H1 (cell line): ENCODE data around the gene SHANK1. TPM values are rescaled to one million over a fixed set of nuclear protein-coding genes. Genes with fewer than 3 reads are reported as not detected.
A peak's percentile ranks its signal among the peaks of the same experiment; 100 is the strongest.
"Not testable (repeated sequence)": the region's sequence is repeated elsewhere in the genome, so short reads cannot be mapped to it uniquely, and the experiment has no call there.

Experiments used
- CTCF ChIA-PET: fragments of 300-600 bp; sonication (Branson Sonifier 250); formaldehyde crosslinking; loops from one replicate; lab custom pipeline; 2021; ENCODE audit not compliant: partially characterized antibody; lab: Charles Lee
- POLR2A ChIA-PET: fragments of 300-600 bp; sonication (Branson Sonifier 250); formaldehyde crosslinking; loops from one replicate; lab custom pipeline; 2021; ENCODE audit warnings: inconsistent platforms; ENCODE audit not compliant: partially characterized antibody; lab: Charles Lee
- DNase-seq, 2 experiments: peaks; one replicate each; pipeline versions ENCODE4 v3.0.0 to v3.0.0-alpha.2; 2010 to 2022; ENCODE audit warnings: low spot score in 2 of 2, low read depth in 1 of 2, mixed read lengths in 1 of 2
- FAIRE-seq: peaks from 2 replicates; lab custom pipeline; 2011; peaks lifted over from hg19 to GRCh38; lab: Jason Lieb, UNC
- H2AFZ ChIP-seq: 2 replicates; pipeline ENCODE4 v1.8.1; 2012; ENCODE audit warnings: low read length, inconsistent platforms
- H2AK5ac ChIP-seq: 2 replicates; pipeline ENCODE4 v1.6.1; 2013; ENCODE audit warnings: low read depth, low read length
- H2BK120ac ChIP-seq: replicated peaks from 2 replicates; pipeline ENCODE3; 2013; ENCODE audit warnings: low read depth, low read length, inconsistent platforms
- H2BK12ac ChIP-seq: 2 replicates; pipeline ENCODE4 v1.6.1; 2013; ENCODE audit warnings: low read depth, low read length
- H2BK15ac ChIP-seq: 2 replicates; pipeline ENCODE4 v1.6.1; 2013; ENCODE audit warnings: low read length
- H2BK20ac ChIP-seq: 2 replicates; pipeline ENCODE4 v1.6.1; 2013; ENCODE audit warnings: low read length
- H2BK5ac ChIP-seq: 2 replicates; pipeline ENCODE4 v1.6.1; 2013; ENCODE audit warnings: low read depth, low read length
- H3K14ac ChIP-seq: 2 replicates; pipeline ENCODE4 v1.6.1; 2013; ENCODE audit warnings: inconsistent platforms; ENCODE audit not compliant: insufficient read length
- H3K18ac ChIP-seq: 2 replicates; pipeline ENCODE4 v1.6.1; 2013; ENCODE audit warnings: low read length; ENCODE audit errors: extremely low read depth
- H3K23ac ChIP-seq: 2 replicates; pipeline ENCODE4 v1.6.1; 2013; ENCODE audit warnings: inconsistent platforms; ENCODE audit not compliant: insufficient read length
- H3K23me2 ChIP-seq: 2 replicates; pipeline ENCODE4 v1.6.1; 2013; ENCODE audit warnings: low read depth, low read length
- H3K27ac ChIP-seq: 2 replicates; pipeline ENCODE4 v1.6.1; 2011; ENCODE audit warnings: low read depth, low read length, inconsistent platforms
- H3K27me3 ChIP-seq, 4 experiments: replicated peaks in 1 of 4; 1 replicate in 1 of 4; 2 replicates in 3 of 4; pipeline versions ENCODE4 v1.6.1 to v1.8.1; 2011 to 2013; ENCODE audit warnings: low read length in 3 of 4, mild to moderate bottlenecking in 3 of 4, inconsistent platforms in 2 of 4, mixed read lengths in 2 of 4, moderate library complexity in 1 of 4; ENCODE audit not compliant: control insufficient read depth in 3 of 4, insufficient read depth in 3 of 4; ENCODE audit errors: extremely low read depth in 1 of 4
- H3K36me3 ChIP-seq, 4 experiments: 2 replicates each; pipeline versions ENCODE4 v1.6.1 to v1.8.1; 2011 to 2013; ENCODE audit warnings: mild to moderate bottlenecking in 4 of 4, low read length in 3 of 4, moderate library complexity in 2 of 4, control low read depth in 1 of 4, inconsistent platforms in 1 of 4; ENCODE audit not compliant: insufficient read depth in 4 of 4, control insufficient read depth in 2 of 4
- H3K4ac ChIP-seq: replicated peaks from 2 replicates; pipeline ENCODE3; 2013; ENCODE audit warnings: low read length, low read depth, mixed read lengths, inconsistent platforms; ENCODE audit not compliant: insufficient read length
- H3K4me1 ChIP-seq, 4 experiments: replicated peaks in 1 of 4; 1 replicate in 1 of 4; 2 replicates in 3 of 4; pipeline versions ENCODE4 v1.6.1 to v1.8.1; 2011 to 2013; ENCODE audit warnings: low read length in 3 of 4, inconsistent platforms in 2 of 4, mixed read lengths in 1 of 4; ENCODE audit not compliant: insufficient read depth in 4 of 4, control insufficient read depth in 3 of 4
- H3K4me2 ChIP-seq, 2 experiments: 2 replicates each; pipeline versions ENCODE4 v1.6.1 to v1.8.1; 2011 to 2013; ENCODE audit warnings: low read depth in 2 of 2, low read length in 2 of 2, control low read depth in 1 of 2, inconsistent platforms in 1 of 2, mild to moderate bottlenecking in 1 of 2; ENCODE audit not compliant: insufficient read depth in 1 of 2
- H3K4me3 ChIP-seq, 4 experiments: fragments of 200-600, 300-600 bp in 1 of 4; sonication (generic), shearing (Covaris generic), sonication (Bioruptor Twin) in 1 of 4; 2 replicates each; pipeline versions ENCODE4 v1.5.1 to v1.8.1; 2011 to 2016; ENCODE audit warnings: low read length in 4 of 4, low read depth in 3 of 4, control low read depth in 2 of 4, inconsistent platforms in 2 of 4, mild to moderate bottlenecking in 2 of 4, mixed read lengths in 1 of 4, moderate library complexity in 1 of 4; ENCODE audit not compliant: insufficient read depth in 2 of 4; ENCODE audit errors: extremely low read depth in 1 of 4
- H3K56ac ChIP-seq: replicated peaks from 2 replicates; pipeline ENCODE3; 2013; ENCODE audit warnings: low read depth, mild to moderate bottlenecking, mixed read lengths, low read length, inconsistent platforms; ENCODE audit not compliant: insufficient read length
- H3K79me1 ChIP-seq: 2 replicates; pipeline ENCODE4 v1.6.1; 2013; ENCODE audit warnings: low read depth, low read length, control low read depth
- H3K79me2 ChIP-seq, 2 experiments: 2 replicates each; pipeline versions ENCODE4 v1.6.1 to v1.8.1; 2012 to 2013; ENCODE audit warnings: low read length in 2 of 2, mild to moderate bottlenecking in 2 of 2, inconsistent platforms in 1 of 2; ENCODE audit not compliant: insufficient read depth in 2 of 2, control insufficient read depth in 1 of 2
- H3K9ac ChIP-seq, 4 experiments: replicated peaks in 1 of 4; 1 replicate in 1 of 4; 2 replicates in 3 of 4; pipeline versions ENCODE4 v1.6.1 to v1.8.1; 2011 to 2013; ENCODE audit warnings: low read depth in 3 of 4, low read length in 3 of 4, control low read depth in 2 of 4, mild to moderate bottlenecking in 2 of 4, moderate library complexity in 2 of 4, inconsistent platforms in 1 of 4; ENCODE audit errors: extremely low read depth in 1 of 4
- H3K9me3 ChIP-seq, 2 experiments: 2 replicates each; pipeline versions ENCODE4 v1.6.1 to v1.8.1; 2012 to 2013; ENCODE audit warnings: mild to moderate bottlenecking in 2 of 2, moderate library complexity in 2 of 2, control low read depth in 1 of 2, inconsistent platforms in 1 of 2, low read depth in 1 of 2, low read length in 1 of 2, mixed read lengths in 1 of 2; ENCODE audit not compliant: insufficient read depth in 2 of 2
- H4K20me1 ChIP-seq, 2 experiments: replicated peaks in 1 of 2; 2 replicates each; pipeline versions ENCODE3 to v1.8.1; 2011 to 2013; ENCODE audit warnings: inconsistent platforms in 2 of 2, low read length in 2 of 2, mild to moderate bottlenecking in 1 of 2; ENCODE audit not compliant: insufficient read depth in 2 of 2, control insufficient read depth in 1 of 2
- H4K5ac ChIP-seq: 2 replicates; pipeline ENCODE4 v1.6.1; 2013; ENCODE audit warnings: low read length, low read depth, mixed read lengths, inconsistent platforms; ENCODE audit not compliant: insufficient read length
- H4K8ac ChIP-seq: 2 replicates; pipeline ENCODE4 v1.8.0; 2013; ENCODE audit warnings: mild to moderate bottlenecking, moderate library complexity, low read length, inconsistent platforms; ENCODE audit not compliant: insufficient read depth; ENCODE audit errors: extremely low read depth
- H4K91ac ChIP-seq: replicated peaks from 2 replicates; pipeline ENCODE3; 2013; ENCODE audit warnings: low read length, mixed read lengths, inconsistent platforms; ENCODE audit not compliant: insufficient read length
- EGR1 ChIP-seq: IDR thresholded peaks from 2 replicates; pipeline ENCODE4 v1.6.1; 2011; ENCODE audit warnings: low read depth, low read length, borderline replicate concordance
- WGBS, 2 experiments: shearing (Covaris generic) in 1 of 2; methylation state at CpG; one replicate each; pipeline versions ENCODE4 v1.1.6 to v1.1.7; 2013 to 2015; ENCODE audit warnings: low lambda C conversion rate in 2 of 2, mixed read lengths in 2 of 2, inconsistent platforms in 1 of 2, low coverage in 1 of 2, missing lambda C conversion rate in 1 of 2; ENCODE audit not compliant: insufficient replicate concordance in 2 of 2, insufficient coverage in 1 of 2, insufficient read length in 1 of 2; ENCODE audit errors: extremely low coverage in 1 of 2, missing lambda C conversion rate in 1 of 2; 5-methylcytosine and 5-hydroxymethylcytosine counted together
- polyA plus RNA-seq, 7 experiments: library from polyadenylated mRNA; depleted of rRNA in 3 of 7; stranded (reverse) in 5 of 7; unstranded in 2 of 7; fragments of >200 nt in 5 of 7; fragments of 200-250 nt in 2 of 7; gene quantifications; 1 replicate in 5 of 7; 2 replicates in 1 of 7; 4 replicates in 1 of 7; pipeline versions ENCODE4 v1.2.1 to v1.2.3, GENCODE V29; 2011 to 2013; ENCODE audit warnings: missing spikeins in 2 of 7, mixed read lengths in 2 of 7
- total RNA-seq: library from RNA; stranded (reverse); fragmentation: NEBNext Ultra II Directional; extraction: Animal tissue kit (Norgen Biotek cat#: 25700); gene quantifications from 2 replicates; pipeline ENCODE4 v1.2.1, GENCODE V29; 2021

The SHANK1 gene
- total and polyA plus RNA-seq, 2 of the 8 experiments (the other 6 are each of a cell fraction or from before 2014, with no cell fraction given): 1.1 to 3.7 TPM

DNA sequence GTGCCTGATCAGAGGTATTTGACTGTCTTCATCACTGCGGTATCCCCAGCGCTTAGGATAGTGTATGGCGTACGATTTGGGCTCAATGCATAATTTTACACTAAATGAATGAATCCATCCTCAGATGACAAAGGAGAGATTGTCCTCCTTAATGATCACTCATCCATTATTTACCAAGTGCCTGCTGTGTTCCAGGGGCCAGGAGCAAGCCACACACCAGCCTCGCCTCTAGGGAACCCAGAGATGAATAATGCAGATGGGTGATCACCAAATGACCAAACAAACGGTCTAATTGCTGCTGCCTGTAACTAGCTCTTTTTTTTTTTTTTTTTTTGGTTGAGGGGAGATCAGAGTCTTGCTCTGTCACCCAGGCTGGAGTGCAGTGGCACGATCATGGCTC is 44.8 kb upstream of the SHANK1 start:
- no peak overlapping the region for H3K18ac ChIP-seq

DNA sequence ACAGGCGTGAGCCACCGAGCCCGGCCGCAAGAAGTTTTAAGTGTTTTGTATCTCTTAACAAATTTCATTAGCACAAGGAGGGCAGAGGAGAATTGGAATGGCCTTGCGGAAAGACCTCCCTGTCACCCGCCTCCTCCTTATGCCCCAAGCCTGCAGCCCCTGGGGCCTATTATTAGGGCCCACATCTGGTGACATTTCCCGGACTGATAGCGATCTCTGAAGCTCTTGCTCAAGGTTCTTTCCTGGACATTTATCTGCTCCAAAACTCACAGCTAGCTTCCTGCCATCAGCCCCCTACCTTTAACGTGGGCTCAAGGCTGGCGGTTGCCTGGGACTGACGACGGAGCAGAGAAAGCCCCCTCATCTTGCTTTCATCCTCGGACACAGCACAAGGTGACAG is 43.9 kb upstream of the SHANK1 start:
- not testable (repeated sequence) for H2BK15ac ChIP-seq, H3K27me3 ChIP-seq, H3K27ac ChIP-seq, H4K20me1 ChIP-seq, H3K4me2 ChIP-seq, H3K9ac ChIP-seq, H3K23ac ChIP-seq, H2BK20ac ChIP-seq, H3K14ac ChIP-seq, H2BK5ac ChIP-seq, H3K36me3 ChIP-seq, DNase-seq, H2BK12ac ChIP-seq, FAIRE-seq, H3K79me2 ChIP-seq, H2AK5ac ChIP-seq, H3K23me2 ChIP-seq, H3K18ac ChIP-seq, H3K4me3 ChIP-seq, H4K8ac ChIP-seq, H3K56ac ChIP-seq, H3K4ac ChIP-seq, H2AFZ ChIP-seq, H3K9me3 ChIP-seq, H4K5ac ChIP-seq, H4K91ac ChIP-seq, H2BK120ac ChIP-seq, H3K79me1 ChIP-seq, H3K4me1 ChIP-seq
- CTCF ChIA-PET: interaction anchor here (1.4 kb wide), 1 partner anchor 40 kb away, joined by 3 read pairs; the partner anchor contains the start of gene CLEC11A
- POLR2A ChIA-PET: interaction anchor here (0.8 kb wide), 1 partner anchor 32 kb away, joined by 3 read pairs; no protein-coding TSS in a partner anchor
- WGBS, 2 experiments: 92% methylated on average over 7 of the region's 13 CpGs; no CpG with 5 or more reads in 1 of the 2 experiments

More for the DNA sequence above, 44.8 kb upstream of the SHANK1 start:
- FAIRE-seq: peak; percentile 39
- no peak overlapping the region for H3K56ac ChIP-seq
- no peaks in the 10 kb centered on the region for H3K36me3 ChIP-seq
- H3K4ac ChIP-seq: no peak overlapping the region
- no peaks in the 10 kb centered on the region for H3K4me1 ChIP-seq
- H3K9ac ChIP-seq: no peak overlapping the region
- no peaks in the 10 kb centered on the region for H4K20me1 ChIP-seq
- no peak overlapping the region for H2BK120ac ChIP-seq
- no peak overlapping the region for H2BK5ac ChIP-seq
- H2BK12ac ChIP-seq: no peak overlapping the region
- no peak overlapping the region for H3K27ac ChIP-seq
- H3K79me2 ChIP-seq: no peaks in the 10 kb centered on the region
- H3K9me3 ChIP-seq: no peaks in the 10 kb centered on the region
- no peak overlapping the region for H3K23ac ChIP-seq
- no peak overlapping the region for H4K91ac ChIP-seq
- no peak overlapping the region for H3K14ac ChIP-seq
- no peaks in the 10 kb centered on the region for H3K79me1 ChIP-seq
- no peak overlapping the region for H3K4me3 ChIP-seq
- ChIA-PET POLR2A (interaction anchor here (0.8 kb wide), 1 partner anchor 31 kb away, joined by 3 read pairs; no protein-coding TSS in a partner anchor), CTCF (no interaction called here)
- no peak overlapping the region for H2BK20ac ChIP-seq
- no peak overlapping the region for H4K5ac ChIP-seq
- TF ChIP-seq EGR1: no peak
- TF ChIP-seq, all 59 proteins: peak for 0
- Histone ChIP-seq H4K8ac (no peak overlapping the region), H3K23me2 (no peaks in the 10 kb centered on the region), H2AK5ac (no peak overlapping the region), H2AFZ (no peak overlapping the region), H3K27me3 (peaks cover 0 to 4% (median 0%) of the 10 kb centered on the region in 4 experiments; a peak in 1 of 7 replicates), H2BK15ac (no peak overlapping the region), H3K4me2 (no peak overlapping the region)
- WGBS, 2 experiments: 94% methylated on average over 7 of the region's 7 CpGs; no CpG with 5 or more reads in 1 of the 2 experiments
- no peak for DNase-seq
